ENCODE data around the gene ZNF668.

ZNF668 gene

GRCh38 chr16:31038993-31039392 lies 35.0 kb downstream of the ZNF668 start:
- no peaks in the 10 kb centered on the region for H3K27me3 ChIP-seq (ENCODE audit: insufficient read depth, poor library complexity, severe bottlenecking)
- no peak overlapping the region for H3K4me3 ChIP-seq (replicated peaks; ENCODE audit: insufficient read depth, low read length)
- TF ChIP-seq POLR2AphosphoS5 (IDR thresholded peaks at IDR 0.05; ENCODE audit: low read depth), result no peak
- TF ChIP-seq CTCF (IDR thresholded peaks at IDR 0.05; ENCODE audit: insufficient read depth, low read length), result no peak
- no peak for TF ChIP-seq REST (IDR thresholded peaks at IDR 0.05; ENCODE audit: insufficient replicate concordance, low read depth)
- no peak for TF ChIP-seq GABPA (IDR thresholded peaks at IDR 0.05; ENCODE audit: low read depth)
- TF ChIP-seq SPI1 (IDR thresholded peaks at IDR 0.05; ENCODE audit: borderline replicate concordance, low read depth), result no peak
- DNase-seq (ENCODE audit: low read depth in 1 of 2, low spot score in 1 of 2), result no peak
- H3K27ac ChIP-seq (replicated peaks), result no peak overlapping the region

GRCh38 chr16:31036691-31037090 lies 37.3 kb downstream of the ZNF668 start:
- DNase-seq (ENCODE audit: low read depth in 1 of 2, low spot score in 1 of 2), result peak in 1 of 2 experiments; percentile 53
- H3K27me3 ChIP-seq (ENCODE audit: insufficient read depth, poor library complexity, severe bottlenecking), result no peaks in the 10 kb centered on the region
- no peak overlapping the region for H3K4me3 ChIP-seq (replicated peaks; ENCODE audit: insufficient read depth, low read length)
- H3K27ac ChIP-seq (replicated peaks), result no peak overlapping the region
- TF ChIP-seq SPI1 (IDR thresholded peaks at IDR 0.05; ENCODE audit: borderline replicate concordance, low read depth) (no peak), GABPA (IDR thresholded peaks at IDR 0.05; ENCODE audit: low read depth) (no peak), POLR2AphosphoS5 (IDR thresholded peaks at IDR 0.05; ENCODE audit: low read depth) (no peak), REST (IDR thresholded peaks at IDR 0.05; ENCODE audit: insufficient replicate concordance, low read depth) (no peak), CTCF (IDR thresholded peaks at IDR 0.05; ENCODE audit: insufficient read depth, low read length) (no peak)

GRCh38 chr16:31033709-31034492 lies 40.1 kb downstream of the ZNF668 start:
- peak; percentile 61 to 84 for DNase-seq (ENCODE audit: low read depth in 1 of 2, low spot score in 1 of 2)
- peak overlapping the region; percentile 96 for H3K4me3 ChIP-seq (replicated peaks; ENCODE audit: insufficient read depth, low read length)
- H3K27ac ChIP-seq (replicated peaks), result peak overlapping the region; percentile 82
- no peak for TF ChIP-seq SPI1 (IDR thresholded peaks at IDR 0.05; ENCODE audit: borderline replicate concordance, low read depth)
- TF ChIP-seq GABPA (IDR thresholded peaks at IDR 0.05; ENCODE audit: low read depth), result no peak
- no peak for TF ChIP-seq POLR2AphosphoS5 (IDR thresholded peaks at IDR 0.05; ENCODE audit: low read depth)
- H3K27me3 ChIP-seq (ENCODE audit: insufficient read depth, poor library complexity, severe bottlenecking), result no peaks in the 10 kb centered on the region

GRCh38 chr16:31032736-31033708 lies 41.0 kb downstream of the ZNF668 start, which contains the start of gene STX4:
STX4 (plus strand) TSS chr16:31033558; CDS start chr16:31033806, 248 bp downstream.
- peak; percentile 99 to 100 for DNase-seq (ENCODE audit: low read depth in 1 of 2, low spot score in 1 of 2)
- Histone ChIP-seq H3K27ac (replicated peaks) (peak within 1 kb of the TSS; percentile 82), H3K4me3 (replicated peaks; ENCODE audit: insufficient read depth, low read length) (peak within 1 kb of the TSS; percentile 96), H3K27me3 (ENCODE audit: insufficient read depth, poor library complexity, severe bottlenecking) (no peaks in the 10 kb centered on the region)
- TF ChIP-seq GABPA (IDR thresholded peaks at IDR 0.05; ENCODE audit: low read depth) (peak; percentile 99), REST (IDR thresholded peaks at IDR 0.05; ENCODE audit: insufficient replicate concordance, low read depth) (no peak), SPI1 (IDR thresholded peaks at IDR 0.05; ENCODE audit: borderline replicate concordance, low read depth) (no peak), CTCF (IDR thresholded peaks at IDR 0.05; ENCODE audit: insufficient read depth, low read length) (no peak), POLR2AphosphoS5 (IDR thresholded peaks at IDR 0.05; ENCODE audit: low read depth) (peak; percentile 69)

Measured in HL-60 (cell line).